Measurements from ENCODE around the gene STX17.

- TF ChIP-seq CTCF (IDR thresholded peaks at IDR 0.05) (no peak), REST (IDR thresholded peaks at IDR 0.05; ENCODE audit: insufficient read depth in 1 of 2, low read depth in 2 of 2, low read length in 1 of 2) (no peak), TCF7L2 (IDR thresholded peaks at IDR 0.05; ENCODE audit: low read depth, low read length) (no peak)
Measured at GRCh38 chr9:99916650-99917049, 10.2 kb downstream of the STX17 start.
